NCI-H146 treated with DMSO at 0.1 percent for 48 hours (cell line): ENCODE results near the gene C4BPB.

Experiments used
- DNase-seq: peaks from one replicate; lab custom pipeline; 2025; ENCODE audit not compliant: unreplicated experiment; lab: John Stamatoyannopoulos, UW

C4BPB gene

DNA sequence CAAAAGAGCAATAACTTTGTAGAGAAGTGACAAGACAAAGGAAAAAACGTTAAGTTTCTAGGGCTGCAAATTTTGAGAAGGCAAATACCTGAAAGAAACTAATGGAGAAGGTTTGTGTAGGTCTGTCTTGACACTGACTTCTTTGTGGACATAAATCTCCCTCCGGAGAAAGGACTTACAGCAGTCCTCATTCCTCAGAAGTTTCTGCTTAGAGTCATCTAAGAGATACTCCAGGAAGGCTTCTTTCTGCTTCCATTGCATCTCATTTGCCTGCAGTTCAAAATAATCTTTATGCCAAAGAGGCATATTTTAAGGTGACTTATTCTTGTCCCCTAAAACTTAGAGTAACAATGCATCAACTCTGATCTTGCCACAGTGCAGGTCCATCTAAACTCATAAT is 4.4 kb upstream of the C4BPB start:
- DNase-seq: no peak

GRCh38 chr1:207084701-207085180 is 3.9 kb upstream of the C4BPB start:
- no peak for DNase-seq

DNA sequence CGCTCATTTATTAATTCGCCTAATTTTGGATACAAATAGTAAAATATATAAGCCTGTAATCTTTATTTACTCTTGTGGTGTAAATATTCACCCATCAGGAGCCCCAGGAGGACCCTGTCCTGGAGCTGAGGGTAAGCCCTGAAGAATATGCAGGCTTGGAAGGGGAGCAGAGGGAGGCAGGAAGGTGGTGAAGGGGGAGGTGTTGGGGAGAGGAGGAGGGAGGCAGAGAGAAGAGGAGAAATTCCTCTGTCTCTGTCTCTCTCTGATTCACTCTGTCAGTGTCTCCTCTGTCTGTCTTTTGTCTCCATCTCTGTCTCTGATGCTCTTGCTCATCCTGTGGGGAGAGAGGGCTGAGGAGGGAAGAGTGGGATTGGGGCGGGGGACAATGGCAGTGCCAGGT is 2.8 kb upstream of the C4BPB start:
- DNase-seq: no peak

DNA sequence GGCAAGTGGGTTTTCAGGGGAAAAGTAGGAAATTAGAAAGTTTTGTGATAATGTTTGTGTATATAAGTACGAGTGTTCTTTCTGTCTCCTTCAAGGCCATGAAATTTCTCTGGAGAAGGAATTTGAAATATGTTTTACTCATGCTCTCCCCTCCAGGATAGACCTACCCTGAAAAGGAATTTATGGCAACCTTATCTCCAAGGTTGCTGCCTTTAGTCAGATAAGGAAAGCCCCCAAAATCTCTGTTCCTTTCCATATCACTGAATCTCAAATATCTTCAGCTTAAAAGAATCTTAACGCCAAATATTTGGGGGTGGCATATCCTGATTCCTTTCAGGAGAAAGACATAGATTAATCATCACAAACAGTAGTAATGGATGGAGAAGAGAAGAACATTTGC is 499 bp upstream of the C4BPB start:
- no peak for DNase-seq

GRCh38 chr1:207089627-207090355 is 1.1 kb downstream of the C4BPB start:
- no peak for DNase-seq

- DNase-seq: no peak
These were observed 2.7 kb downstream of the C4BPB start for GRCh38 chr1:207091200-207091908.

DNA sequence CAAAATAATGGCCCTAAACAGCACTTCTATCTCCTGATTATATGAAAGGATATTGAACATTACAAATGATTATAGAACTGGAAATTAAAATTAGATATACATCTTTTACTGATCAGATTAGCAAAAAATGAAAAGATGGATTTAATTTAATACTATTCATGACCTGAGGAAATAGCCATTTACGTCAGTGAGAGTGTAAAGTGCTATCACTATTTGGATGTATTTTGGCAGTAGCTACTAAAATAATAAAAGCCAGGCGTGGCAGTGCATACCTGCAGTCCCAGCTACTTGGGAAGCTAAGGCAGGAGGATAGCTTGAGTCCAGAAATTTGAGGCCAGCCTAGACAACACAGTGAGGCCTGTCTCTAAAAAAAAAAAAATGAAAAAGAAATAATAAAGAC is 5.3 kb downstream of the C4BPB start:
- DNase-seq: no peak

GRCh38 chr1:207097871-207098324 is 9.2 kb downstream of the C4BPB start:
- DNase-seq: no peak

DNA sequence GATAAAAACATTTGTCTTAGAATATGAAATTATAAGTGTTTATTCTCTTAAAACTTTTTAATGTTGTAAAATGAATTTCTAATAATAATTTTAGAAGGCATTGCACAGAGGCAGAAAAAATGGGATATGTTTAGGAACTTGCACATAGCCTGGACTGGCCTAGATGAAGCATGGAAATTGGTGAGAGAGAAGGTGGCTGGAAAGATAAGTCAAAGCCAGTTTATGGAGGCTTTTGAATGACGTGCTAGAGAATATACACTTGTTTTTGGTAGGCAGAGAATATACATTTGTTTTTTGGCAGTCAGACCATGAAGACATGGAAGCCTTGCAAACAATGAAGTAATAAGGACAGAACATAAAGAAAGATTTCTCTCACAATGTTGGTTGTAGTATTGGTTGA is 13.1 kb downstream of the C4BPB start:
- DNase-seq: no peak

DNA sequence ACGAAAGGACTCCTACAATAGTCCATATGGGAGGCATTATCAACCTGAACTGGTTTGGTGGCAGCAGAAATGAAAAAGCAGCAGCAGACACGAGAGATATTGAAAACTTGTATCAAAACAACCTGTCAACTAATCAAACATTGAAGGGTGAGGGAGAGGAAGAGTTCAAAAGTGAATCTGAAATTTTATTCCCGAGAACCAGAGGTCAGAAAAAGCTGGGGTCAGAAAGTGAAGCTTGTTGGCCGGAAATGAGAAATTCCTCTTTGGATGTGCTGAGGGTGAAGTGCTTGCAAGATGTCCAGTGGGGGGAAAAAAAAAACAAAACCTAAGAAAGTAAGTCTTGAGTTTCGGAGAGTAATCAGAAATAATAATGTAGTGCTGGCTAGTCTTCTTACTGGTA is 13.5 kb downstream of the C4BPB start:
- no peak for DNase-seq

DNA sequence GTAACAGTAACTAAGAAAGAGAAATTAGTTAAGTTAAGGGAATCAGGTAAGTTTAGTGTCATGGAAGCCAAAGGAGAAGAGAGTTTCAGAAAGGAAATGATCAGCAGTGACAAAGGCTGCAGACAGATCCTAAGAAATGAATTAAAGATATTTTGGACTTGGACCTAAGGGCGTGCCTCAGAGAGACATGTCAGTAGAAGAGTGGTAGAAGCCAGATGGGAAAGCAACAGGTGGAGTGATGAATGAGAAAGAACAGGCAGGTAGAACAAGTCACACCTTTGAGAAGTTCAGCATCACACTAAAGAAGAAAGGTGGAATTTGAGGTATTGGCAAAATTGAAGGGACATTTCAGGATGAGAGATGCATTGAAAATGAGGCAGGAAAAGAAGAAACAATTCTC is 14.0 kb downstream of the C4BPB start:
- DNase-seq: no peak

DNA sequence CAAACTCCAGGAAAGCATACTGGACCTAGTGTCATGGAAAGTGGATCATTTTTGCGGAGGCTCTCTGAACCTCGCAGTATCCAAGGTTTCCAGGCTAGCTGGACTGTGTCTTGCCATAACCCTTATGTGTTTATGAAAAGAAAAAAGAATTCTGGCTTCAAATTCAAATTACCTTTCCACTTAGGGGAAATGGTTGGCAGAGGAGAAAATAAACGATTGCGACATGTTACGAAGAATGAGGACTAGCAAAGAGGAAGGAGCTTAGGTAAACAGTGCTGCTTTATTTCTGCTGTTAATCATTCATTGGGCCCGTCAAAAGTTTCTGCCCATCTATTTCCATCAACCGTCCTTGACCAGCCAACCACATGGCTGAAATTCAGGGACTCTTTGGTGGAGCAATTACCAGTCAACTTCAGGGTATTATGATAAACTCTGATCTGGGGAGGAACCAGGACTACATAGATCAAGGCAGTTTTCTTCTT is 15.3 kb downstream of the C4BPB start, which contains the start of gene C4BPA:
C4BPA (plus strand) TSS at position 342 of the 482 bp plus-strand sequence. CDS start 8,793 bp downstream, outside the sequence.
- DNase-seq: no peak

- no peak for DNase-seq
These were observed 20.3 kb downstream of the C4BPB start for GRCh38 chr1:207109004-207109403.

DNA sequence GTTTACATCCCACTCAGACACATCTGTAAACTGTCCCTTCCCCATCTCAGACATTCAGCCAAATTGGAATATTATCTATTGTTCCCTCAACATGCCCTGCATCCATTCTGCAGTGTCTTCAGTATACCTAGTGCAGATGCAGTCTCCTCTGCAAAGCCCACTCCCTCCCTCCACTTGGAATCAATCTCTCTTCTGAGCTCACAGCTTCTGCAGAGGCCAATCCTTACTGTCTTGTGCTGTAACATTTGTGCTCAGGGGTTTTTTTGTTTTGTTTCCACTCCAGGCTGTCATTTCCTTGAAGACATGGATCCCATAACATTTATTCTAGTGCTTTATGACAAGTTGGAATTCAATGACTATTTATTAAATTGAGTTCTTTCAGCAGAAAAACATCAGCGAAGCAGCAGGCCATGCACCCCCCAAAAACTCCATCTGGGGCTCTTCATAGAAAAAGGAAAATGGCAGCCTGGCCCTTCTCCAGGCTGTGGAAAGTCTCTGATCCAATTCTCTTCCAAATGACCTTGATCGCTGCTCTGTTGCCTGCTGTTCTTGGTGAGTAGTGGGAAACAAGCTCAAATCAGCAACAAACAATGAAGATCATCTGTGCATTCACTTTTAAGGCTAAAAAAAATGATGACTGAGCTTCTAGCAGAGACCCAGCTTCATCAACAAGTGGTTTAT is 24.1 kb downstream of the C4BPB start:
- no peak for DNase-seq

DNA sequence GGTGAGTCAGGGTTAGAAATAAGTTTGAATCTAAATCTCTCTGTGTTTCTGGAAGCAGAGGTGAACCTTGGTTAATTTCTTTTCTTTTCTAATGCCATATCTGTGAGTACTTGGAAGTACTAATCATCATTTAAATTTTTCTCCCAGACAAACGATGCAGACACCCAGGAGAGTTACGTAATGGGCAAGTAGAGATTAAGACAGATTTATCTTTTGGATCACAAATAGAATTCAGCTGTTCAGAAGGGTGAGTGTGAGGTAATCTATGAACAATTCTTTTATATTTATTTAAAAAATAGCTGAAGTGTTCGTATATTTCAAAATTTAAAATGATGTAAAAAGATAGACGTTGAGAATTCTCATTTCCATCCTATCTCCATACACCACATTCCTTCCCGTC is 26.6 kb downstream of the C4BPB start:
- no peak for DNase-seq

- DNase-seq: no peak
These were observed 35.7 kb downstream of the C4BPB start for GRCh38 chr1:207124389-207124788.

DNA sequence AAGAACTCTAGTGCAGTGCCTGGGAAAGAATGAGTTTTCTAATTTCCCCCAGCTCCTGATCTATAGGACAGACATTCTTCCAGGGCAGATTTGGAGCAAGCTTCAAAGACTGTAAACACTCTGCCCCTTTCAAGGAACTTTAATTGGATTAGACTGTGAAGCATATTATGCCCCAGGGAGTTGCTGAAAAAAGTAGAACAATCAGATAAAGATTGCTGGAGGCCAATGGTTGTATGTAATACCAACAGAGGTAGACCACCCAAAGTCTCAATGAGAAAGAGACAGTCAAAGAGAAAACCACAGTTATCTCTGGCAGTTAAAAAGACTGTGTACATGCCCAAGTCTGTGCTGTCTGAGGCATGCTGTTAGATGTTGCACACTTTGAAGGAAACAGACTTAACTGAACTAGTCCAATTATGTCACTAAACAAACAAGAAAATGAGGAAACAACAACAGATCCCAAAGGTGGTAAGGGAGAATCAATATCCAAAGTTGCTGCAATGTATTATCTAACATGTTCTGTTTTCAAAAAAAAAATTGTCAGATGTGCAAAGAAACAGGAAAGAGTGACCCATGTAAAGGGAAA is 39.8 kb downstream of the C4BPB start:
- no peak for DNase-seq

DNA sequence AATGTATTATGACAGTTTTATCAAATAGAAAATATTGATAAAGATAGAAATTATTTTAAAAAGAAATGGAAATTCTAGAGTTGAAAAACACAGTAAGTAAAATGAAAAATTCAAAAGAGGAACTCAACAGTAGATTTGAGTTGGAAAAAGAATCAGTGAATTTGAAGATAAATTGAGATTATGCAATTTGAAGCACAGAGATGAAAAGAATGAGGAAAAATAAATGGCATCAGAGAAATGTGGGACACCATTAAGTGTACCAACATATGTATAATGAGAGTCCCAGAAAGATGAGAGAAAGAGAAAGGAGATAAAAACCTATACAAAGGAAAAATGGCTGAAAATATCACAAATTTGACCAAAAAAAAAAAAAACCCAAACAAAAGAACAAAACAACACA is 40.4 kb downstream of the C4BPB start:
- no peak for DNase-seq

DNA sequence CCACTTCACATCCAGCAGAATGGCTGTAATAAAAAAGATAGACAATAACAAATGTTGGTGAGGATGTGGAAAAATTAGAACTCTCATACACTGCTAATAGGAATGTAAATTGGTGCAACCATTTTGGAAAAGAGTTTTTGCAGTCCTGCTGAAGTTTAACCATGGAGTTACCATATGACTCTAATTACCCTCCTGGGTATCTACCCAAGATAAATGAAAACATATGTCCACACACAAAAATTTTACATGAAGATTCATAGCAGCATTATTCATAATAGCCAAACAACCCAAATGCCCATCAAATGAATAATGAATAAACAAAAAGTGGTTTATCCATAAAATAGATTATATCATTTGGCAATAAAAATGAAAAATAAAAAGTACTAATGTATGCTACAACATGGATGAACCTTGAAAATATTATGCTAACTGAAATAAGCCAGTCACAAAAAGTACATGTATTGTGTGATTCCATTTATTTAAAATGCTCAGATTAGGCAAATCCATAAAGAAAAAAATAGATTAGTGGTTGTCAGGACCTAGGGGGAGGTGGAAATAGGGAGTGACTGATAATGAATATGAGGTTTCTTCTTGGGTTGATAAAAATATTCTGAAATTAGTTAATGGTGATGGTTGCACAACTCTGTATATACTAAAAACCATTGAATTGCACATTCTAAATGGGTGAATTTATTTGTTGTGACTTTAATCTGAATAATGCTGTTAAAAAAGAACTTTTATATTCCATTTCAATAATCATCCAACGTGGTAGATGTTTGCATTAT is 41.8 kb downstream of the C4BPB start:
- DNase-seq: no peak

GRCh38 chr1:207131163-207131562 is 42.5 kb downstream of the C4BPB start:
- DNase-seq: no peak

DNA sequence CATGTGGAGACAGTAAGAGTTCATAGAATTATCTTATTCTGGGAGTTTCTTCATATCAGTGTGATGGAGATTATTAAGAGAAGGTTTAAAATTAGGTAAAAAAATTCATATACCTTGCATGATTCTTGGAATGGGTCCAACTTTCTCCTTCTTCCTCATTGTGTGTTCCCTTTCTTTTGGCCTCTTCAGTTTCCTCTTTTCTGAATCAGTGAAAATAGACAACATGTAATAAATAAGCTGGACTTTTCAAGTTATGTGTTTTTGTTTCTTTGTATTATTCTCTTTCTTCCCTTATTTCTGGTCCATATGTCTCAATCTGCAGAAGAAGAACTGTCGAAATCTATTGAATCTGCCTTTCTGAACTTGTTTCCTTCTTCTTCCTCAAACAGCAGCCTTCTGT is 45.9 kb downstream of the C4BPB start:
- DNase-seq: no peak
